LNCaP clone FGC (cell line): ENCODE data around the gene PGA4.
A peak's percentile ranks its signal among the peaks of the same experiment; 100 is the strongest.

Experiments used
- DNase-seq: peaks from one replicate; pipeline ENCODE4 v3.0.0-alpha.2; 2011; ENCODE audit warnings: low read depth
- H3K4me3 ChIP-seq: 2 replicates; pipeline ENCODE4 v1.5.1; 2011; ENCODE audit warnings: mild to moderate bottlenecking, low read depth, low read length, control low read depth
- CTCF ChIP-seq: IDR thresholded peaks from 2 replicates; pipeline ENCODE4 v1.5.1; 2012; ENCODE audit warnings: mild to moderate bottlenecking; ENCODE audit not compliant: control insufficient read depth, insufficient read depth; ENCODE audit errors: extremely low read depth

PGA4 gene

DNA sequence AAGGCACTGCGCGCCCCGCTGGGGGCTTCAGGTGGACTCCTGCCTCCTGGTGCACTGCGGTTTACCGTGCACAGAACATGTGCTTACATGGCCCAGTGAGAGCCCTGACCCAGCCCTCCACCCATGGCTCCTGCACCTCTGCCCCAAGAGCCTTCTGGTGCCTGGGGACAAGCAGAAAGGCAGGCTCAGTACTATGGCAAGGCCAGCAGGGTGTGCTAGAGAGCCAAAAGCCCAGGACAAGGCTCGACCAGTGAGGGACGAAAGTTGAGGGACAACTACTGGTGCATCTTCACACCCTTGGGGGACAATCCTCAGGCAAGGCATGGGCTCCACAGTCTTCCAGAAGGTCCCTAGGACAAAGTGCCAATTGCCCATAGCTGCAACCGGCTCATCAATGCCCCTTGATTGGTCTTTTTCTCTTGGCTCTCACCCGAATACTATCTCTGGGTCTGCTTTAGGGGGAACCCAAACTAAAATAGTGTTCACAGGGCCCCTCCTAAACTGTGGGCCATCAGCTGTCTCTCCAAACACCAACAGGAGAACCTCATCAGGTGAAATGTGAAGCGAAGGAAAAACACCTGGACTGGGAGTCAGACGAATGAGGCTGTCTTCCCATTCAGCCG is 32.4 kb downstream of the PGA4 start:
- peak; percentile 92 for TF ChIP-seq CTCF
- H3K4me3 ChIP-seq = no peak overlapping the region
- DNase-seq = peak; percentile 10

GRCh38 chr11:61256710-61257482 is 34.7 kb downstream of the PGA4 start:
- DNase-seq = no peak
- no peak overlapping the region for H3K4me3 ChIP-seq
- no peak for TF ChIP-seq CTCF

DNA sequence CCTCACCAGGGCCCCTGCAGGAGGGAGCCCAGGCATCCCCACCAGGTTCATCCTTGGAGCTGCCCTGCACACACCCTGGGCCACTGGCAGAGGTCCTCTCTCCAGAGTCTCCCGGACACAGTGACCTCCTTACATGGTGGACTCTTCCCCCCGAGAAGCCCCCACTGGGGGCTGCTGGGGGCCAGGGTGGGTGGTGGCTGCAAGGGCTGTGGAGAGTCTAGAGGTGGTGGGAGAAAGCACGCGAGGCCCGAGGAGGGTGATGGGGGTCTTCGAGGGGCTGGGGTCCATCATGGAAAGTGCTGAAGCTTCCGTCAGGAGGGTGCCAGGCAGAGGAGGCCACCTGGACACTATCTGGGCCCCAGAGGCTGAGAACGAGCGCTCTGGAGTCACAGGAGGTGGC is 36.4 kb downstream of the PGA4 start:
- no peak for TF ChIP-seq CTCF
- no peak overlapping the region for H3K4me3 ChIP-seq
- no peak for DNase-seq

DNA sequence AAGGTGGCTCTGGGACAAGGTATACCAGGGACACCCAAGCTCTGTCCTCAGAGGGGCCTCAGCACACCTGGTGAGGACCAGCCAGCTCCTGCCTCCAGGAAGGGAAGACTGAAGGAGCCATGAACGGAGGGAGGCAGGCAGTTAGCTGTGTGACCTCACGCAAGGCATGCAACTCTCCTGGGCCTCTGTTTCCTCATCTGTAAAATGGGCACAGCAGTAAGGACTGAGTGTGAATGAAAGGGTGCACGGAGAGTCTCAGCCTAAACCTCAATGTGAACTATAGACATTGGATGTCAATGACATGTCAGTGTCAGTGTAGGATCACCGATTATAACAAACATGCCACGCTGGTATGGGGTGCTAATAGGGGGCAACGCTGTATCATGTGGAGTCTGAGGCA is 37.2 kb downstream of the PGA4 start:
- no peak for TF ChIP-seq CTCF

DNA sequence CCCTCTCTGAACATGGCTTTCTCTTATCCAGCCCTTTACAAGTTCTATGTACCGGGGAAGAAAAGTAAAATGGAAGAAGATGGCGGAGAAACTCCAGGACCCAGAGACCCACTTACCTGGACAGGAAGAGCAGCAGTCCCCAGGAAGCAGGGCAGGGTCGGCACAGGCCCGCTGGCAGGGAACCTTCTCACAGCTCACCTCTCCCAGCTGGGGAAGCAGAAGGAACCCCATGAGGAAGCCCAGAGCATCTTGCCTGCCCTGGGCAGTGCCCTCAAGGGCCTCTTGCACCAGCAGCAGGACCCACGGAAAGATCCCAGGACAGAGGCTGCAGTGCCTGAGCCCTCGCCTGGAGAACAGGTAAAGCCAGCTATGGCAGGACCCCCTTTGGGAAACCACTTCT is 42.2 kb downstream of the PGA4 start:
- no peak for DNase-seq
- no peak for TF ChIP-seq CTCF
- no peak overlapping the region for H3K4me3 ChIP-seq

More for the DNA sequence above, 37.2 kb downstream of the PGA4 start:
- H3K4me3 ChIP-seq = no peak overlapping the region
- no peak for DNase-seq

- no peak for DNase-seq
- no peak for TF ChIP-seq CTCF
- no peak overlapping the region for H3K4me3 ChIP-seq
Measured at GRCh38 chr11:61264795-61265194, 42.6 kb downstream of the PGA4 start.
